ENCODE measurements around the gene TTI1. TPM values are rescaled to one million over a fixed set of nuclear protein-coding genes. Genes with fewer than 3 reads are reported as not detected.
A peak's percentile ranks its signal among the peaks of the same experiment; 100 is the strongest.

TTI1 gene
- total RNA-seq, 1 experiment from 2014 or later, result 37.4 TPM

- Mint-ChIP-seq H3K36me3 (ENCODE audit: insufficient read depth in 1 of 3, low read depth in 3 of 3) (no peaks in the 10 kb centered on the region), H3K27ac (peak overlapping the region in 1 of 3 experiments; percentile 50; a peak in 2 of 7 replicates), H3K27me3 (ENCODE audit: low read depth) (peaks cover 6% of the 10 kb centered on the region), H3K9me3 (peaks cover 0 to 4% of the 10 kb centered on the region in 2 experiments; a peak in 2 of 5 replicates), H3K4me1 (peaks cover 2 to 9% of the 10 kb centered on the region in 2 experiments; a peak in 2 of 4 replicates), H3K4me3 (no peak overlapping the region)
- Histone ChIP-seq H4K20me1 (ENCODE audit: control insufficient read depth, insufficient read depth, insufficient read length) (no peaks in the 10 kb centered on the region), H3K4ac (ENCODE audit: low read depth, low read length) (no peak overlapping the region), H3K79me2 (ENCODE audit: insufficient read depth, low read length) (no peaks in the 10 kb centered on the region), H2BK12ac (ENCODE audit: insufficient read length, low read depth, low read length) (no peak overlapping the region), H2AK5ac (ENCODE audit: insufficient read length, low read length) (no peak overlapping the region), H3K23ac (ENCODE audit: insufficient read length, low read depth, low read length) (no peak overlapping the region), H3K4me2 (ENCODE audit: insufficient read depth, insufficient read length, low read length) (no peak overlapping the region), H4K91ac (ENCODE audit: insufficient read length, low read depth, low read length) (no peak overlapping the region), H2BK15ac (ENCODE audit: low read depth, low read length) (no peak overlapping the region), H3K14ac (ENCODE audit: insufficient read depth, low read length) (no peak overlapping the region), H3K79me1 (ENCODE audit: insufficient read depth, low read depth, low read length, poor library complexity, severe bottlenecking) (no peaks in the 10 kb centered on the region), H3K56ac (ENCODE audit: insufficient read length, low read depth, low read length) (no peak overlapping the region), H2BK20ac (ENCODE audit: low read depth, low read length, poor library complexity, severe bottlenecking) (no peak overlapping the region), H3K9ac (ENCODE audit: extremely low read depth, insufficient read length, low read length) (no peak overlapping the region), H3K18ac (ENCODE audit: insufficient read length, low read depth, low read length) (no peak overlapping the region), H2BK120ac (ENCODE audit: low read depth, low read length, poor library complexity, severe bottlenecking) (no peak overlapping the region), H4K8ac (replicated peaks; ENCODE audit: insufficient read length, low read depth, low read length) (no peak overlapping the region), H3K9me3 (ENCODE audit: control insufficient read depth, low read depth, low read length) (no peaks in the 10 kb centered on the region), H3K27ac (ENCODE audit: insufficient read length, low read depth, low read length) (no peak overlapping the region), H3K4me1 (ENCODE audit: insufficient read depth, low read length) (no peaks in the 10 kb centered on the region), H4K5ac (ENCODE audit: insufficient read length, low read depth, low read length) (no peak overlapping the region), H3K27me3 (ENCODE audit: insufficient read depth, low read length) (no peaks in the 10 kb centered on the region), H3K23me2 (ENCODE audit: insufficient read length, low read depth, low read length, poor library complexity, severe bottlenecking) (no peaks in the 10 kb centered on the region), H2BK5ac (ENCODE audit: insufficient read length, low read length) (no peak overlapping the region), H2AFZ (ENCODE audit: low read length) (no peak overlapping the region), H3T11ph (ENCODE audit: low read length) (no peak overlapping the region)
- WGBS (ENCODE audit: extremely low coverage, insufficient read length, low lambda C conversion rate), result no CpG with 5 or more reads among the region's 2 CpGs
- no peak for TF ChIP-seq CTCF (conservative IDR thresholded peaks at IDR 0.05)
- DNase-seq, result peak; percentile 5
Observed at GRCh38 chr20:37958856-37959520, 74.3 kb downstream of the TTI1 start.

Data from H9 (cell line).